Lower leg skin (tissue), 3 donors: Measurements from ENCODE around the gene TEAD3.

Source experiments
- CTCF ChIP-seq, 3 donors: fragments of 450-650 bp; IDR thresholded peaks; one replicate each; pipeline ENCODE4 v1.5.1; 2016; ENCODE audit warnings: antibody characterized with exemption in 3 of 3, mild to moderate bottlenecking in 3 of 3, moderate library complexity in 2 of 3
- POLR2A ChIP-seq, 2 donors: fragments of 450-650 bp; IDR thresholded peaks; one replicate each; pipeline ENCODE4 v1.6.1; 2016 to 2017; ENCODE audit warnings: antibody characterized with exemption in 2 of 2, mild to moderate bottlenecking in 1 of 2, moderate library complexity in 1 of 2

- no peak for TF ChIP-seq CTCF (IDR thresholded peaks at IDR 0.05)
- no peak for TF ChIP-seq POLR2A (IDR thresholded peaks at IDR 0.05)
Measured at GRCh38 chr6:35492258-35492973, 4.5 kb downstream of the TEAD3 start.
